HG03066 (cell line): ENCODE results near the gene HNRNPUL1.
A peak's percentile ranks its signal among the peaks of the same experiment; 100 is the strongest.
"Not testable (repeated sequence)": the region's sequence is repeated elsewhere in the genome, so short reads cannot be mapped to it uniquely, and the experiment has no call there.

Source experiments
- ATAC-seq: cut with Tn5 transposase; IDR thresholded peaks from one replicate; pipeline ENCODE4 v1.9.1; 2021; ENCODE audit warnings: low read depth; ENCODE audit not compliant: unreplicated experiment

The HNRNPUL1 gene

GRCh38 chr19:41324231-41324702 is 60.1 kb downstream of the HNRNPUL1 start:
- no peak for ATAC-seq

DNA sequence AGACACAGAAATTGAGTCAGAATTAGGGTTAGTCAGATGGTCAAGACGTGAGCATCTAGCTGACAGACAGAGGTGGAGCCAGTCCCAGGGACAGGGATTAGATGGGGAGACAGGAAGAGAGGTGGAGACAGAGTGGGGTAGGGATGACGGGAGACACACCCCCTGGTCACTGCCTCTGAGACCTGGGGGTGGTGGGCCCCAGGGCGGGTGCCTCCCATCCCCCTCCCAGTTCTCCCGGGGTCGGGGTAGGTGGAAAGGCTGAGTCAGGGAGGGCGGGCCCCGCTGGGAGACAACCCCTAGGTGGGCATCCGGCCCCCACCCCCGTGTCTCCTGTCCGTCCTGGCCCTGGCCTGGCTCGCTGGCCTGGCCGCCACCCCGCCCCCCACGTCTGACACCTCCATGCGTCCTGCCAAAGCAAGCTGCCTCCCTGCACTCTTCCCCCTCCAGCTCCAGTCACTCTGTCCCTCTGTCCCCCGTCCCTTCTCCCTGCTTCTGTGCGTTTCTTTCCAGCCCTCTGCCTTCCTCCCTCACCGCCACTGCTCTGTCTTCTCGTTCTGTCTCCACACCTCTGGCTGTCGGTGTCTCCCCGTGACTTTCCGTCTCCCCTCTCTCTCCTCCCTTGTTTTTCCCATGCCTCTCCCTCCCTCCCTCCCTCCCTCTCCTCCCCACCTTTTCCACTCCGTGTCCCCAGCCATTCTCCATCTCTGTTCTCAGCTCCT is 60.9 kb downstream of the HNRNPUL1 start:
- no peak for ATAC-seq

DNA sequence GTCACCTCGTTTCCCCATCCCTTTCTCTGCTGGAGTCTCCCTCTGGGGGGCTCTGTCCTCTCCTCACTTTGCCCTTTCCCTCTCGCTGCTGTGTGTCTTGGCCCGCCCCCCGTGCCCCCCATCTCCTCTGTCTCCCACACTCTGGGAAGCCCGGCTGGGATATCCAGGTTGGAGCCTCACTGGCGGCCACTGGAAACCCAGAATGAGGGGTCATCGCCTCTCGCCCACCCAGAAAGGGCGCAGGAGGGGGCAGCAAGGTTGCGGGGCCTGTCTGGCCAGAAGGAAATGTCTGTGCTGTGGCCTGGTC is 61.4 kb downstream of the HNRNPUL1 start:
- ATAC-seq, result no peak

GRCh38 chr19:41325947-41326706 is 62.0 kb downstream of the HNRNPUL1 start:
- no peak for ATAC-seq

DNA sequence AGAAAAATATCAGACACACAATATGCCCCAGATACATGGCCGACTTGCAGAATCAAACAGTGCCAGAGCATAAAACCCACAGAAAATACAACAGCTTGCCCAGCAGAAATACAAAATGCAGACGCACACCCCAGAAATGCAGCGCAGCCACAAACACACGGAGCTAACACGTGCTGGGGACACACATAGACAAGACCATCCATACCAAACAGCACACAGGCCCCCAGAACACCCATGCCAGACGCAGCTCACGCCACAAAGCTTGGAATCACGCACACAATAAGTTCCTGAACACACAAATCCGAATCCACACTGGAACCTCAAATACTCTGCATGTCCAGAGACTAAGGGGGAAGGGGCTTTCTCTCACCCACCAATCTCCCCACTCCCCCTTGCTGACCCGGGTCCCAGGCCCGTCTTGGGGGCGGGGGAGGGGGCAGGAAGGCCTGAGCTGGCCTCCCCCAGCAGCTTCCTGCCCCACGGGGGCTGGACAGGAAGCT is 63.0 kb downstream of the HNRNPUL1 start:
- no peak for ATAC-seq

- peak; percentile 50 for ATAC-seq
Observed at GRCh38 chr19:41327576-41328156, 63.5 kb downstream of the HNRNPUL1 start.

GRCh38 chr19:41328157-41328841 is 64.1 kb downstream of the HNRNPUL1 start:
- peak; percentile 13 for ATAC-seq

DNA sequence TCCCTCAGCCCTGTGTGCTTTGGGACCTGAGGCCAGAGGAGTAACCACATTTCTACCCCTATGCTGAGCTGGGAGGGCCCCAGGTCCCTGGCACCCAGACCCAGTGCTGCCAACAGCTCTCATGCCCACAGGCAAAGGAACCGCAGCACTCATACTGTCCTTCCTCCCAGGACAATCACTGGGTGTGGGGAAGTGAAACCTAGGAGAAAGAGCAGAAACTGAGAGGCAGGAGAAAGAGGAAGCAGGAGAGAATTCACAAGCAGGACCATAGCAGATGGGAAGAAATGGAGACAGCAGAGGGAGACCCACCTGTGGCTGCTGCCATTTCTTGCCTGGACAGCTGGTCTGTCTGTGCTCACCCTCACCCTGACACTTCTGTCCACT is 64.7 kb downstream of the HNRNPUL1 start:
- no peak for ATAC-seq

- no peak for ATAC-seq
Observed at GRCh38 chr19:41330481-41330880, 66.3 kb downstream of the HNRNPUL1 start.

- ATAC-seq, result no peak
Observed at GRCh38 chr19:41330946-41331678, 66.9 kb downstream of the HNRNPUL1 start.

- ATAC-seq, result no peak
Observed at GRCh38 chr19:41332000-41332399, 67.8 kb downstream of the HNRNPUL1 start.

DNA sequence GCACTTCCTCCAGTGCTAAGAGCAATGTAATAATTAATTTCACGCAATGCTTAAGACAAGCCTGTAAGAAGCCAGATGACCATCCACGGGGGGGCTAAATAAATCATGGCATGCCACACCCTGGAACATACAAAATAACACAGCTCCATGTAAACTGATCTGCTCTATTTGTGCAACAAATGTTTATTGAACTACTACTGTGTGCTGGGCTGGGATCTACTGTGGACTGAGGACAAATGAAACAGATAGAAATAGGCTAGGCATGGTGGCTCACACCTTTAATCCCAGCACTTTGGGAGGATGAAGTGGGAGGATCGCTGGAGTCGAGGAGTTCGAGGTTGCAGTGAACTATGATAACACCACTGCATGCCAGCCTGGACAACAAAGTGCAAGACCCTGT is 68.3 kb downstream of the HNRNPUL1 start:
- no peak for ATAC-seq

- ATAC-seq, result no peak
Observed at GRCh38 chr19:41334793-41335192, 70.6 kb downstream of the HNRNPUL1 start.

- ATAC-seq, result no peak
Observed at GRCh38 chr19:41335467-41335866, 71.3 kb downstream of the HNRNPUL1 start.

- ATAC-seq, result no peak
Observed at GRCh38 chr19:41339936-41340335, 75.8 kb downstream of the HNRNPUL1 start.

DNA sequence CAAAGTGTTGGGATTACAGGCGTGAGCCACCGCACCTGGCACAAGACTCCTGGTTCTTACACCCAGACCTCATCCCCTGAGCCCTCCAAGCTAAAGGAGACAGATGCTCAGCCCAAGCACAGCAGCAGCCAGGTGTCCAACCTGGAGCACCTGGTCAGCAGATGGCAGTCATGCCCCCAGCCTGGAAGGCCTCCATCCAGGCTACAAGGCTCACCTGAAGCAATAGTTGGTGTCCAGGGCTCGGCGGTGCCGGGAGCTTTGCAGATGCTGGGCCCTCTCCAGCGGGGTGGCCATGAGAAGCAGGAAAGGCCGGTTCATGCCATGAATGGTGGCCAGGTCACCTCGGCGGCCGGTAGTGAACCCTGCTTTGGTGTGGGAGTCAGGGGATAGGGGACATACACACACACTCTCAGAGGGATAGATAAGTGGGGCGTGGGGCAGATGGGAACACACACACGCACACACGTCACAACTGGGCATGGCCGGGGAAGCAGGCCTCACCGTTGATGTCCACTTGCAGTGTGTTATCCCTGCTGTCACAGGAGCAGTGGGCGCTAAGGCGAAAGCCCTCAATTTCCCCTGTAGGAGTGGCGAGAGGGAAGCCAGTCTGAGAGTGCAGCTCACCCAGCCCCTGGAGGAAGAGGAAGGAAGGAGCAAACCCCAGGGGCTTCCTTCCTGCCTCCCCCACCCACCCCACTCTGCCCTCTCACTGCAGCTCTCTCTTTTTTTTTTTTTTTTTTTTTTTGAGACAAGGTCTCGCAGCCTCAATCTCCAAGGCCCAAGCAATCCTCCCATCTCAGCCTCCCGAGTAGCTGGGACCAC is 77.7 kb downstream of the HNRNPUL1 start:
- no peak for ATAC-seq

DNA sequence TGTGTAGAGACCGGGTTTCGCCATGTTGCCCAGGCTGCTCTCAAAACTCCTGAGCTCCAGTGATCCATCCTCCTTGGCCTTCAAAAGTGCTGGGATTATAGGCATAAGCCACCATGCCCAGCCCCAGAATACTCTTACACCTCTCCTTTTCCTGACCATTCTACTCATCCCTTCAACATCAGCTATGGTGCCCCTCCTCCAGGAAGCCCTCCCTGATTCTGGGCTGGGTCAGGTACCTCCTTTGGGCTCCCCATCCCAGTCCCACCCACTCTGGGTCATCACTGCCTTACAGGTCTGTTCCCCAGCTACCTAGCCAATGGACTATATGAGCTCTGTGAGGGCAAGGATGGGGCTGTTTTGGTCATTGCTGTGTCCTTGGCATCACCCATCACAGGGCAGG is 80.0 kb downstream of the HNRNPUL1 start:
- ATAC-seq, result no peak

DNA sequence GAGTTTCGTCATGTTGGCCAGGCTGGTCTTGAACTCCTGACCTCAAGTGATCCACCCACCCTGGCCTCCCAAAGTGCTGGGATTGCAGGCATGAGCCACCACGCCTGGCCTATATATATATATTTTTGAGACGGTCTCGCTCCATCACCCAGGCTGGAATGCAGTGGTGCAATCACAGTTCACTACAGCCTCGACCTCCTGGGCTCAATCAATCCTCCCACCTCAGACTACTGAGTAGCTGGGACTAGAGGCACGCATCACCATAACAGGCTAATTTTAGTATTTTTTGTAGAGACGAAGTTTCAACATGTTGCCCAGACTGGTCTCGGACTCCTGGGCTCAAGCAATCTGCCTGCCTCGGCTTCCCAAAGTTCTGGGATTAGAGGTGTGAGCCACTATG is 82.7 kb downstream of the HNRNPUL1 start:
- not testable (repeated sequence) for ATAC-seq

GRCh38 chr19:41350735-41351338 is 86.7 kb downstream of the HNRNPUL1 start:
- no peak for ATAC-seq
